Measurements from ENCODE around the gene TLX1.

GRCh38 chr10:101136708-101137121 is 5.6 kb downstream of the TLX1 start:
- TF ChIP-seq, protein P1, sequence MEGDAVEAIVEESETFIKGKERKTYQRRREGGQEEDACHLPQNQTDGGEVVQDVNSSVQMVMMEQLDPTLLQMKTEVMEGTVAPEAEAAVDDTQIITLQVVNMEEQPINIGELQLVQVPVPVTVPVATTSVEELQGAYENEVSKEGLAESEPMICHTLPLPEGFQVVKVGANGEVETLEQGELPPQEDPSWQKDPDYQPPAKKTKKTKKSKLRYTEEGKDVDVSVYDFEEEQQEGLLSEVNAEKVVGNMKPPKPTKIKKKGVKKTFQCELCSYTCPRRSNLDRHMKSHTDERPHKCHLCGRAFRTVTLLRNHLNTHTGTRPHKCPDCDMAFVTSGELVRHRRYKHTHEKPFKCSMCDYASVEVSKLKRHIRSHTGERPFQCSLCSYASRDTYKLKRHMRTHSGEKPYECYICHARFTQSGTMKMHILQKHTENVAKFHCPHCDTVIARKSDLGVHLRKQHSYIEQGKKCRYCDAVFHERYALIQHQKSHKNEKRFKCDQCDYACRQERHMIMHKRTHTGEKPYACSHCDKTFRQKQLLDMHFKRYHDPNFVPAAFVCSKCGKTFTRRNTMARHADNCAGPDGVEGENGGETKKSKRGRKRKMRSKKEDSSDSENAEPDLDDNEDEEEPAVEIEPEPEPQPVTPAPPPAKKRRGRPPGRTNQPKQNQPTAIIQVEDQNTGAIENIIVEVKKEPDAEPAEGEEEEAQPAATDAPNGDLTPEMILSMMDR (IDR thresholded peaks at IDR 0.05; ENCODE audit: low read depth, low read length): no peak
- TF ChIP-seq EZH2phosphoT487 (IDR thresholded peaks at IDR 0.05; ENCODE audit: low read depth): no peak

All from OCI-LY3 (cell line).